Measurements from ENCODE around the gene RTTN.

The RTTN gene

DNA sequence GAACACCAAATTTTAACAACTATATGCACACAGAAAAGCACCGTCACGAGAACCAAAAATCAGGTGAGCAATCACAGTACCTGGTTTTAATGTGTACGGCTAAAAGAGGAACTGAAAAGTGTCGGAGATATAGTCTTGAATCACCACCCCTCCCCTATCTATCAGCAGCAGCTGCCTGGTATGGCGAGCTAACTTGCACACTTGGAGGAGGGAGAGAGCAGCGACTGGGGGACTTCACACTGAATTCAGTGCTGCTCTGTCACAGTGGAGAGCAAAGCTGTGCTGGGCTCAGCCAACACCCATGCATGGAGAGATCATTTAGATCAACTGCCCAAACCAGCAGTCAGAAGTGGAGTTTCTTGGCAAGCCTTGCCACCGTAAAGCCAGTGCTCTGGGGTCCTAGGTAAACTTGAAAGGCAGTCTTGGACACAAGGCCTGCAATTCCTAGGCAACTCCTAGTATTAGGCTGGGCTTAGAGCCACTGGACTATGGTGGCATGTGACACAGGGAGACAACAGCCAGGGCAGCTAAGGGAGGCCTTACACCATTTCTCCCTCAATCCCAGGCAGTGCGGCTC, 168.6 kb downstream of the RTTN start:
- no peak for DNase-seq (ENCODE audit: low read depth, low spot score)
- TF ChIP-seq, protein P1, sequence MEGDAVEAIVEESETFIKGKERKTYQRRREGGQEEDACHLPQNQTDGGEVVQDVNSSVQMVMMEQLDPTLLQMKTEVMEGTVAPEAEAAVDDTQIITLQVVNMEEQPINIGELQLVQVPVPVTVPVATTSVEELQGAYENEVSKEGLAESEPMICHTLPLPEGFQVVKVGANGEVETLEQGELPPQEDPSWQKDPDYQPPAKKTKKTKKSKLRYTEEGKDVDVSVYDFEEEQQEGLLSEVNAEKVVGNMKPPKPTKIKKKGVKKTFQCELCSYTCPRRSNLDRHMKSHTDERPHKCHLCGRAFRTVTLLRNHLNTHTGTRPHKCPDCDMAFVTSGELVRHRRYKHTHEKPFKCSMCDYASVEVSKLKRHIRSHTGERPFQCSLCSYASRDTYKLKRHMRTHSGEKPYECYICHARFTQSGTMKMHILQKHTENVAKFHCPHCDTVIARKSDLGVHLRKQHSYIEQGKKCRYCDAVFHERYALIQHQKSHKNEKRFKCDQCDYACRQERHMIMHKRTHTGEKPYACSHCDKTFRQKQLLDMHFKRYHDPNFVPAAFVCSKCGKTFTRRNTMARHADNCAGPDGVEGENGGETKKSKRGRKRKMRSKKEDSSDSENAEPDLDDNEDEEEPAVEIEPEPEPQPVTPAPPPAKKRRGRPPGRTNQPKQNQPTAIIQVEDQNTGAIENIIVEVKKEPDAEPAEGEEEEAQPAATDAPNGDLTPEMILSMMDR (IDR thresholded peaks at IDR 0.05; ENCODE audit: low read depth, low read length): no peak
- in situ Hi-C loops (cut with HindIII; ENCODE audit: low sequenced_read_pairs): no loop called here
- no peak overlapping the region for H3K4me3 ChIP-seq (ENCODE audit: low read depth, low read length)

DNA sequence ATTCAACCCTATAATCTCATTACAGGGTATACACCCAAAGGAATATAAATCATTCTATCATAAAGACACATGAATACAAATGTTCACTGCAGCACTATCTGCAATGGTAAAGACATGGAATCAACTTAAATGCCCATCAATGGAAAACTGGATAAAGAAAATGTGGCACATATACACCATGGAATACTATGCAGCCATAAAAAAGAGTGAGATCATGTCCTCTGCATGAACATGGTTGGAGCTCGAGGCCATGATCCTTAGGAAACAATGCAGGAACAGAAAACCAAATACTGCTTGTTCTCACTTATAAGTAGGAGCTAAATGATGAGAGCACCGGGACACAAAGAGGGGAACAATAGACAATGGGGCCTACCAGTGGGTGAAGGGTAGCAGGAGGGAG, 169.3 kb downstream of the RTTN start:
- in situ Hi-C loops (cut with HindIII; ENCODE audit: low sequenced_read_pairs): no loop called here
- no peak for DNase-seq (ENCODE audit: low read depth, low spot score)
- TF ChIP-seq, protein P1 (IDR thresholded peaks at IDR 0.05; ENCODE audit: low read depth, low read length): no peak
- no peak overlapping the region for H3K4me3 ChIP-seq (ENCODE audit: low read depth, low read length)

DNA sequence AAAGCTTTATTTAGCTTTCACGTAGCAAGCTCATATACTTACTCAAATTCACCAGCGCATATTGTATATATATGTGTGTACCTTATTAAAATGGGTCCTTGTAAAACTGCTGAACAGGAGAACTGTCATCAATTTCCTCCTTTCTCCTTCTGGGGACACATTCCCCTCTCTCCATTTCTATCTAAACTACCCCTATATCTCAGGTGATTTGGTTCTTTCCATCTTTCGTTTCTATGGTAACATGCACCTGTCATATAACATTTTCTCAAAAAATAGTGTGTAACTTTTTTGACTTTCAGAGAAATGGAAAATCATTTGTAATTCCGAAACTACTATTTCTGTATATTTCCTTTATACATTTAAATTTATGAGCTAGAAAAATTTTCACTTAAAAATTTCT, 174.3 kb downstream of the RTTN start:
- no peak for DNase-seq (ENCODE audit: low read depth, low spot score)
- TF ChIP-seq, protein P1 (IDR thresholded peaks at IDR 0.05; ENCODE audit: low read depth, low read length): no peak
- in situ Hi-C loops (cut with HindIII; ENCODE audit: low sequenced_read_pairs): no loop called here
- no peak overlapping the region for H3K4me3 ChIP-seq (ENCODE audit: low read depth, low read length)

DNA sequence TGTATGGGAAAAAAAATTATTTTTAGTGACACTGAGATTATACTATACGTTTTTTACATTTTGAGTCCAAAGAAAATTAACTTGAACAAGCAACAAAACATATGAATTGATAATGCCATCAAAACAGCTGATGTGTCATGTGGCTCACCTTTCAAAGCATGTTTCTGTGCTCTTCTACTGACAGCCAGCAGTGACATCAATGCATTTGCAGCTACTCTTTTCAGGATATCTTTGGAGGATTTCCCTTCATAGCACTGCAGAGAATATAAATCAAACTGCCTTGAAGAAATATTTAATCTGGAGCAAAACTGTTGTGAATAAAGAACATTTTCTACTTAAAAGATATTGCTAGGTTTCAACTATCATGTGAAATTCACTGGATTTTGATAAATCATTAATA, 174.8 kb downstream of the RTTN start:
- in situ Hi-C loops (cut with HindIII; ENCODE audit: low sequenced_read_pairs): no loop called here
- no peak for DNase-seq (ENCODE audit: low read depth, low spot score)
- no peak overlapping the region for H3K4me3 ChIP-seq (ENCODE audit: low read depth, low read length)
- TF ChIP-seq, protein P1 (IDR thresholded peaks at IDR 0.05; ENCODE audit: low read depth, low read length): no peak

DNA sequence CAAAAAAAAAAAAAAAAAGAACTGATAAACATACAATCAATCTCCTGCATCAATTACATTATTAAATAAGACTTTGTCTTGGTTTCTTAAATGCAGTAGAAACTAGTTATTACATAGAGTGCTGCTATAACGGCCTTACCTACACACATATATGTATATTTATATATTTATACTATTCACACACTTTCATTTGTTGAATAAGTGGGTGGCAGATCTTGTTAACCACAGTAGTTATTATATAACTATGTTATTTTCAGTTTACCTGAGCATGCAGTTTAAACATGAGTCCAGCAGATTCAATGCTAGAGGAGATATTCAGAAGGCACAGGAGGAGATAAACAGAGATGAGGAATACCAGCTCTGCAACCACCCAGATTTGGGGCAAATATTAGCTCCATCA, 176.3 kb downstream of the RTTN start:
- TF ChIP-seq, protein P1 (IDR thresholded peaks at IDR 0.05; ENCODE audit: low read depth, low read length): no peak

DNA sequence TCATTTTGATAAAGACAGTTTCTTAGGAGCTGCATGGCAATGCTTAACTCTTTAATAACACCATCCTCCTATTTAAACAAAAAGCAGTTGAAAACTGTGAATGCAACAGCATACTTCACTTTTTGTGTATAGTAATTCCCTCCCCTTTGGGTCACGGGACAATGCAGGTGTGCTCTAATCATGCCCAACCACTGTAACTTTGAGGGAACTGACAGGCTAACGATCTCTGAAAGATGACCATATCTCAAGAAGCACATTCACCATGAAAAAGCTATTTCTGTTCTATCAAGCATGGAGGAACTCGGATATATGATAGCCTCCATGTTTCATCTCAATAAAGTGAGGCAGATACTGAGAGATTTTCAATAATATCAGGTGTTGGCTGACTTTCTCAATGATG, 176.8 kb downstream of the RTTN start:
- TF ChIP-seq, protein P1 (IDR thresholded peaks at IDR 0.05; ENCODE audit: low read depth, low read length): no peak
- in situ Hi-C loops (cut with HindIII; ENCODE audit: low sequenced_read_pairs): no loop called here
- no peak for DNase-seq (ENCODE audit: low read depth, low spot score)

More for the DNA sequence above, 176.3 kb downstream of the RTTN start:
- H3K4me3 ChIP-seq (ENCODE audit: low read depth, low read length): no peak overlapping the region
- no peak for DNase-seq (ENCODE audit: low read depth, low spot score)
- in situ Hi-C loops (cut with HindIII; ENCODE audit: low sequenced_read_pairs): no loop called here

DNA sequence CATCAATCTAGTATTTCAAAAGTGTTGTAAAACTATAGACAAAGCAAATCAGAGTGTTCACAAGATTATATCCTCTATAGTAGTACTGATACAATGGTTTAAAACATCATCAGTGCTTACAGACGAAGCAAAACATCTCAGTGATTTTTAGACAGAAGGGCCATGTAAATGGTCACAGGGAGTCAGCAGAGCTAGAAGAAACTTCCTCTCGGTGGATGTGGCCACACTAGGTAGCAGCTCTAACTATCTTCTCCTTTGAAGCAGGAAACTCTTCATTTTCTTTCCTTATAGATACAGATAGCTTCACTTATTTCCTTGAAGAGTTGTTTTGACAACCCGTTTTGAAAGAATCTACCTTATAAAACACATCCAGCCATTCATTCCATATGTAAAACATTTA, 177.4 kb downstream of the RTTN start:
- TF ChIP-seq, protein P1 (IDR thresholded peaks at IDR 0.05; ENCODE audit: low read depth, low read length): no peak
- DNase-seq (ENCODE audit: low read depth, low spot score): no peak

More for the DNA sequence above, 176.8 kb downstream of the RTTN start:
- no peak overlapping the region for H3K4me3 ChIP-seq (ENCODE audit: low read depth, low read length)

More for the DNA sequence above, 177.4 kb downstream of the RTTN start:
- in situ Hi-C loops (cut with HindIII; ENCODE audit: low sequenced_read_pairs): no loop called here
- no peak overlapping the region for H3K4me3 ChIP-seq (ENCODE audit: low read depth, low read length)

Data from astrocyte of the spinal cord (primary cell).